Osteoblast (primary cell): ENCODE measurements around the gene BRSK2. TPM values are rescaled to one million over a fixed set of nuclear protein-coding genes. Genes with fewer than 3 reads are reported as not detected.
"Not testable (repeated sequence)": the region's sequence is repeated elsewhere in the genome, so short reads cannot be mapped to it uniquely, and the experiment has no call there.

Experiments used
- DNase-seq: peaks from one replicate; pipeline ENCODE4 v3.0.0; 2011; ENCODE audit warnings: low spot score, mixed read lengths; ENCODE audit not compliant: insufficient read length; ENCODE audit errors: missing footprints
- H2AFZ ChIP-seq: 2 replicates; pipeline ENCODE4 v1.6.0; 2011; ENCODE audit warnings: mild to moderate bottlenecking, low read length
- H3K27ac ChIP-seq: 2 replicates; pipeline ENCODE4 v1.5.1; 2011; ENCODE audit warnings: mild to moderate bottlenecking, low read depth, low read length, moderate library complexity
- H3K27me3 ChIP-seq: 2 replicates; pipeline ENCODE4 v1.6.0; 2012; ENCODE audit warnings: mild to moderate bottlenecking, control low read depth, inconsistent platforms, low read length, moderate library complexity; ENCODE audit not compliant: insufficient read depth
- H3K36me3 ChIP-seq: 2 replicates; pipeline ENCODE4 v1.5.1; 2011; ENCODE audit warnings: mild to moderate bottlenecking, low read length, control low read depth, moderate library complexity; ENCODE audit not compliant: insufficient read depth
- H3K4me1 ChIP-seq: 2 replicates; pipeline ENCODE4 v1.5.1; 2011; ENCODE audit warnings: mild to moderate bottlenecking, low read length, control low read depth, moderate library complexity; ENCODE audit not compliant: insufficient read depth
- H3K4me2 ChIP-seq: 2 replicates; pipeline ENCODE4 v1.6.0; 2011; ENCODE audit warnings: mild to moderate bottlenecking, low read length; ENCODE audit not compliant: insufficient read depth
- H3K4me3 ChIP-seq: fragments of 200-600 bp; sonication (generic); 3 replicates; pipeline ENCODE4 v1.5.1; 2012; ENCODE audit warnings: mild to moderate bottlenecking, low read length, inconsistent platforms; ENCODE audit not compliant: insufficient read depth
- H3K79me2 ChIP-seq: 2 replicates; pipeline ENCODE4 v1.6.0; 2012; ENCODE audit warnings: mild to moderate bottlenecking, low read length, control low read depth, inconsistent platforms; ENCODE audit not compliant: insufficient read depth
- H3K9me3 ChIP-seq: 2 replicates; pipeline ENCODE4 v1.5.1; 2011; ENCODE audit warnings: low read depth, low read length, control low read depth
- H4K20me1 ChIP-seq: 2 replicates; pipeline ENCODE4 v1.6.0; 2012; ENCODE audit warnings: mild to moderate bottlenecking, low read length, control low read depth; ENCODE audit not compliant: insufficient read depth
- CTCF ChIP-seq: IDR thresholded peaks from 2 replicates; pipeline ENCODE4 v1.5.1; 2011; ENCODE audit warnings: mild to moderate bottlenecking, low read depth, low read length, moderate library complexity; ENCODE audit errors: extremely low read depth
- total RNA-seq: library from RNA; depleted of rRNA; stranded (reverse); fragments of >200 nt; gene quantifications from 2 replicates; pipeline ENCODE4 v1.2.3, GENCODE V29; 2012

Gene BRSK2
- total RNA-seq, 1 donor = 0.36 TPM

DNA sequence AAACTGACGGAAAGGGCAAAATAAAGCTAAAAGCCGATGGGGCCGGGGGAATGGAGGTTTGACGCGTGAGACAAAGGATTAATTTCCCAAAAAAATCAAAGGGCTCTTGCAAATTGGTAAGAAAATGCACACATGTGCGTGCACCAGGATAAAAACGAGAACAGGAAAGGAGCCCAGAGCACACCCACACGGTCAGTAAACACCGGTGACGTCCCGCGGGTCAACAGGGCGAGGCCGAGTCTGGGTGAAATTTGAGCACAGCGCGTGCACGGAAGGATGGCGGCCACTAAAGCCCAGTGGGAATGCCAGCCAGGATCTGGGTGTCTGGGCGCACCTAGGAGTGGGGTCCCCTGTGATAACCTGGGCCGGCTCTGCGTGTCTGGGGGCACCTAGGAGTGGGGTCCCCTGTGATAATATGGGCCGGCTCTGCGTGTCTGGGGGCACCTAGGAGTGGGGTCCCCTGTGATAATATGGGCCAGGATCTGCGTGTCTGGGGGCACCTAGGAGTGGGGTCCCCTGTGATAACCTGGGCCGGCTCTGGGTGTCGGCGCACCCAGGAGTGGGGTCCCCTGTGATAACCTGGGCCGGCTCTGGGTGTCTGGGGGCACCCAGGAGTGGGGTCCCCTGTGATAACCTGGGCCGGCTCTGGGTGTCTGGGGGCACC, 44.4 kb downstream of the BRSK2 start:
- no peaks in the 10 kb centered on the region for H3K4me1 ChIP-seq
- H3K27me3 ChIP-seq = no peaks in the 10 kb centered on the region
- H3K27ac ChIP-seq = no peak overlapping the region
- H3K4me2 ChIP-seq = no peak overlapping the region
- H3K79me2 ChIP-seq = no peaks in the 10 kb centered on the region
- H3K9me3 ChIP-seq = no peaks in the 10 kb centered on the region
- H3K36me3 ChIP-seq = no peaks in the 10 kb centered on the region
- no peak overlapping the region for H2AFZ ChIP-seq
- TF ChIP-seq CTCF = no peak
- H3K4me3 ChIP-seq = no peak overlapping the region
- no peaks in the 10 kb centered on the region for H4K20me1 ChIP-seq
- peak; percentile 75 for DNase-seq

DNA sequence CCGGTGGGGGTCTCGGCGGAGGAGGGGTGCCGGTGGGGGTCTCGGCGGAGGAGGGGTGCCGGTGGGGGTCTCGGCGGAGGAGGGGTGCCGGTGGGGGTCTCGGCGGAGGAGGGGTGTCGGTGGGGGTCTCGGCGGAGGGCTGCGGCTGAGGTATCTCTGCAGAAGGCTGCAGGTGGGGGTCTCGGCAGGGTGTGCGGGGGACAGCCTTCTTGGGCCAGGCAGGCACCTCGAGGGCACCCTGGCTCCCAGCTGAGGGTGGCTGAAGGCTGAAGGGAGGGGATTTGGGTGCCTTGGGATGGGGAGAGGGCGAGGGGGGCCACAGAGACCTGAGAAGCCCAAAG, 45.7 kb downstream of the BRSK2 start:
- DNase-seq, H3K4me1 ChIP-seq, H3K4me2 ChIP-seq, H3K4me3 ChIP-seq, H3K79me2 ChIP-seq, H3K36me3 ChIP-seq, H4K20me1 ChIP-seq, H3K27me3 ChIP-seq, H3K9me3 ChIP-seq, H2AFZ ChIP-seq, H3K27ac ChIP-seq: not testable (repeated sequence)

GRCh38 chr11:1435820-1436467, 46.2 kb downstream of the BRSK2 start:
- H3K4me3 ChIP-seq = no peak overlapping the region
- no peak overlapping the region for H2AFZ ChIP-seq
- H3K36me3 ChIP-seq = no peaks in the 10 kb centered on the region
- H4K20me1 ChIP-seq = no peaks in the 10 kb centered on the region
- H3K9me3 ChIP-seq = no peaks in the 10 kb centered on the region
- no peaks in the 10 kb centered on the region for H3K79me2 ChIP-seq
- no peaks in the 10 kb centered on the region for H3K4me1 ChIP-seq
- DNase-seq = no peak
- TF ChIP-seq CTCF = no peak
- no peak overlapping the region for H3K4me2 ChIP-seq
- no peaks in the 10 kb centered on the region for H3K27me3 ChIP-seq
- H3K27ac ChIP-seq = no peak overlapping the region

GRCh38 chr11:1436468-1437039, 46.8 kb downstream of the BRSK2 start:
- no peak for DNase-seq
- TF ChIP-seq CTCF = no peak
- Histone ChIP-seq H3K79me2 (no peaks in the 10 kb centered on the region), H4K20me1 (no peaks in the 10 kb centered on the region), H3K4me3 (no peak overlapping the region), H3K4me1 (no peaks in the 10 kb centered on the region), H3K36me3 (no peaks in the 10 kb centered on the region), H3K9me3 (no peaks in the 10 kb centered on the region), H3K27me3 (no peaks in the 10 kb centered on the region), H2AFZ (no peak overlapping the region), H3K4me2 (no peak overlapping the region), H3K27ac (no peak overlapping the region)
